Fibroblast of the aortic adventitia (primary cell): ENCODE data around the gene ZMAT2. TPM values are rescaled to one million over a fixed set of nuclear protein-coding genes. Genes with fewer than 3 reads are reported as not detected.

Experiments used
- DNase-seq: peaks from one replicate; pipeline ENCODE4 v3.0.0-alpha.2; 2010; ENCODE audit warnings: low read depth
- H3K4me3 ChIP-seq: 2 replicates; pipeline ENCODE4 v1.5.1; 2011; ENCODE audit warnings: low read depth, mild to moderate bottlenecking, control low read depth, low read length, moderate library complexity
- small RNA-seq: library from RNA; depleted of rRNA; stranded (forward); fragments of <200 nt; gene quantifications from one replicate; pipeline ENCODE3, GENCODE V24; 2012
- total RNA-seq: library from RNA; depleted of rRNA; stranded (reverse); fragments of >200 nt; gene quantifications from 2 replicates; pipeline ENCODE4 v1.2.3, GENCODE V29; 2012; ENCODE audit warnings: low replicate concordance
- TF ChIP-seq, protein P1 (sequence below): IDR thresholded peaks from 2 replicates; pipeline ENCODE4 v1.5.1; 2011; ENCODE audit warnings: mild to moderate bottlenecking, low read length, control low read depth, inconsistent platforms; ENCODE audit not compliant: insufficient read depth

The ZMAT2 gene
- total RNA-seq, 1 donor: 37.2 TPM

DNA sequence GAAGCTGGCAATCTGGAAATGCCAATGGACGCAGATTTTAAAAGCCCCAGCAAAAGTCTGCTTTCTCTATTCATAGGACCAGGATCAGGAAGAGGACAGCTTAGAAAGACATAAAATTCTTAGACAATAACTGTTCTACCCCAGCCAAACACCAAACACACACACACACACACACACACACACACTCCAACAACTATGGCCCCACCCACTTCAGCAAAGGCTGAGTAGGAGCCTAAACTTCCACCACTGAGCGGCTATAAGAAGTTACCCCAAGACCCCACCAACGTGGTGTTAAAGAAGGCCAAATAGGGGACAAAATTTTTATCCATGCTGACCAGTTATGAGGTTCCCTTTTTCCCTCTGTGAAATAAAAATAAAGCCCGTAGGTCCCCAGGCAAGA, 32.9 kb downstream of the ZMAT2 start:
- no peak for DNase-seq
- TF ChIP-seq, protein P1, sequence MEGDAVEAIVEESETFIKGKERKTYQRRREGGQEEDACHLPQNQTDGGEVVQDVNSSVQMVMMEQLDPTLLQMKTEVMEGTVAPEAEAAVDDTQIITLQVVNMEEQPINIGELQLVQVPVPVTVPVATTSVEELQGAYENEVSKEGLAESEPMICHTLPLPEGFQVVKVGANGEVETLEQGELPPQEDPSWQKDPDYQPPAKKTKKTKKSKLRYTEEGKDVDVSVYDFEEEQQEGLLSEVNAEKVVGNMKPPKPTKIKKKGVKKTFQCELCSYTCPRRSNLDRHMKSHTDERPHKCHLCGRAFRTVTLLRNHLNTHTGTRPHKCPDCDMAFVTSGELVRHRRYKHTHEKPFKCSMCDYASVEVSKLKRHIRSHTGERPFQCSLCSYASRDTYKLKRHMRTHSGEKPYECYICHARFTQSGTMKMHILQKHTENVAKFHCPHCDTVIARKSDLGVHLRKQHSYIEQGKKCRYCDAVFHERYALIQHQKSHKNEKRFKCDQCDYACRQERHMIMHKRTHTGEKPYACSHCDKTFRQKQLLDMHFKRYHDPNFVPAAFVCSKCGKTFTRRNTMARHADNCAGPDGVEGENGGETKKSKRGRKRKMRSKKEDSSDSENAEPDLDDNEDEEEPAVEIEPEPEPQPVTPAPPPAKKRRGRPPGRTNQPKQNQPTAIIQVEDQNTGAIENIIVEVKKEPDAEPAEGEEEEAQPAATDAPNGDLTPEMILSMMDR: no peak
- no peak overlapping the region for H3K4me3 ChIP-seq

DNA sequence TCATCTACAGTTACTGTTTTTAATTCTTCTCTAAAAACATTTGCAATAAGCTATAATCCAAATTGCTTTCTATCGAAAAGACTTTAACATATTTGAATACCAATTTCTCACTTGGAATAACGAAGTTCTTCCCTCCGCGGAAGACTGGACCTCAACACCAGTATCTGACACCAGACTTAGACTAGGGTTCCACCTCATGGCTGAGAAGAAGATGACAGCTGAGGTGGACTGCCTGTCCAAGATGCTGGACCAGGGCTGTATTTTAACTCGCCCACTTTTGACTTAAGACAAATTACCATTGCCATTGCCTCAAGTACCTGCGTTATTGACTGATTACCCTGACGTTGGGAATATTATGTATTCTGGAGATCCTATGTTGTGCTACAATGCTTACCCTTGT, 34.1 kb downstream of the ZMAT2 start:
- TF ChIP-seq, protein P1: peak; percentile 22
- DNase-seq: peak; percentile 15

DNA sequence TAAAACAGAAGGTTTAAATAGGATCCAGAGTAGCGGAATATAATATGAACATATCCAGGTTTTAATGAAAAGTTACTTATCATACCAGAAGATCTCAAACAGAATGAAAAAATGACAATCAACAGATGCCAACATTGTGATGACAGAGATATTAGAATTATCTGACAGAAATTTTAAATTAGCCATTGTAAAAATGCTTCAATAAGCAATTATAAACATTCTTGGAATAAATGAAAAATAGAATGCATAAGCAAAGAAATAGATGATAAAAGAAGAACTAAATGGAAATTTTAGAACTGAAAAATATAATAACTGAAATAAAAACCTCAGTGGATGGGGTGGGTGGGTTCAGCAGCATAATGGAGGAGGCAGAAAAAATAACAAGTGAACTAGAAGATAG, 37.2 kb downstream of the ZMAT2 start:
- H3K4me3 ChIP-seq: no peak overlapping the region
- TF ChIP-seq, protein P1: no peak
- no peak for DNase-seq

More for the DNA sequence above, 34.1 kb downstream of the ZMAT2 start:
- H3K4me3 ChIP-seq: no peak overlapping the region

DNA sequence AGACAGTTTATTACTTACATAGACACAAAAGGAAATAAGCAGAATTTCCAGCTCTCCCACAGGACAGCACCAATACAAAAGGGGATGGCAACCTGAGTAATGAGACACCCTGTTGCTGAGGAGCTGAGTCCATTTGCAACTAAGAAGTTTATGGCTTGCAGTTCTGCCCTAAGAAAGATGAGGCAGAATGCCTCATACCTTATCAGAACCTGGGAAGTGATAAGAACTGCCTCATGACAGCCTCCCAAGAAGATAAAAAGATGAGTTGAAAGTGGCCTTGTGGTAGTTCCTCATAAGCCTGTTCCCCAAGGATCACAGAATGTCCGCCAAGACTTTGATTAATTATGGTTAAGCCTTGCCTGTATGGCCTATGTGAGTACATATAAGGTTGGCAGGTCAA, 41.7 kb downstream of the ZMAT2 start:
- no peak overlapping the region for H3K4me3 ChIP-seq
- TF ChIP-seq, protein P1: no peak
- DNase-seq: no peak

DNA sequence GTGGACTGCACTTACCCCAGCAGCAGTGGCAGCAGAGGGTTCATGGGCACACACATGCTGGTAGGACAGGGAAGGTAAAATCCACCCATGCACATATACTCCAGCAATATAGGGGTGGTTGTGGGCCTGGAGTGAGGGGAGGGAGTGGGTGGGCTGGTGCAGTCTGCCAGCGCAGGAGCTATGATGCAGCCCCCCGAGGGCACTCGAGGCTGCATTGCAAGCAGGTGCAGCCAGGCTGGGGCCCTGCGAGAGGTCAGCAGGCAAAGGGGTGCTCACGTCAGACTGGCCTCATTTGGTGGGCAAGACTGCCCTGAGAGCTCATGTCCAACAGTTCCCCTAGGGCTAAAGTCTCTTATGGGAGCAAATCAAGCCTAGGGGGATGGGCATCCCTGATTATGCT, 53.3 kb downstream of the ZMAT2 start:
- TF ChIP-seq, protein P1: no peak
- H3K4me3 ChIP-seq: no peak overlapping the region
- DNase-seq: no peak

Small RNA genes lying within 50 kb of the gene (small RNA-seq; reads per million reads assigned to genes)
- 39.2 reads per million, percentile 96 among the genes with 10 or more reads in this experiment for gene VTRNA1-1
- gene VTRNA1-2: 47.9 reads per million, percentile 97 among the genes with 10 or more reads in this experiment
- 3.4 reads per million, percentile 83 among the genes with 10 or more reads in this experiment for gene VTRNA1-3

Other genes with a start within 250 kb of the ZMAT2 start
- 0.74 and 4.7 TPM in 2 replicates for gene EIF4EBP3, start 152.8 kb upstream of the ZMAT2 start, total RNA-seq
- 29.3 and 29.6 TPM in 2 replicates for gene SRA1, start 143.0 kb upstream of the ZMAT2 start, total RNA-seq
- 16.1 and 17.5 TPM in 2 replicates for gene APBB3, start 135.8 kb upstream of the ZMAT2 start, total RNA-seq
- gene SLC35A4, start 135.6 kb upstream of the ZMAT2 start, total RNA-seq: 17.0 and 28.0 TPM in 2 replicates
- 0.36 and 4.4 TPM in 2 replicates for gene CD14, start 67.3 kb upstream of the ZMAT2 start, total RNA-seq
- gene TMCO6, start 61.0 kb upstream of the ZMAT2 start, total RNA-seq: 21.1 and 295 TPM in 2 replicates
- gene NDUFA2, start 52.8 kb upstream of the ZMAT2 start, total RNA-seq: 32.9 and 40.6 TPM in 2 replicates
- 84.2 and 183 TPM in 2 replicates for gene IK, start 52.6 kb upstream of the ZMAT2 start, total RNA-seq
- gene WDR55, start 35.5 kb upstream of the ZMAT2 start, total RNA-seq: 12.8 and 21.9 TPM in 2 replicates
- gene DND1, start 26.9 kb upstream of the ZMAT2 start, total RNA-seq: 0.18 TPM in 1 of 2 replicates, not detected in the other
- gene HARS1, start 9.1 kb upstream of the ZMAT2 start, total RNA-seq: 52.2 and 62.9 TPM in 2 replicates
- 22.7 and 39.0 TPM in 2 replicates for gene HARS2, start 9.0 kb upstream of the ZMAT2 start, total RNA-seq
- 0.09 TPM in 1 of 2 replicates, not detected in the other for gene PCDHA1, start 85.7 kb downstream of the ZMAT2 start, total RNA-seq
- gene PCDHA2, start 94.4 kb downstream of the ZMAT2 start, total RNA-seq: 0.09 and 0.16 TPM in 2 replicates
- gene PCDHA3, start 100.6 kb downstream of the ZMAT2 start, total RNA-seq: 0.27 and 0.49 TPM in 2 replicates
- 0.09 and 1.1 TPM in 2 replicates for gene PCDHA4, start 106.6 kb downstream of the ZMAT2 start, total RNA-seq
- gene PCDHA5, start 121.2 kb downstream of the ZMAT2 start, total RNA-seq: 0.08 and 0.09 TPM in 2 replicates
- gene PCDHA6, start 127.5 kb downstream of the ZMAT2 start, total RNA-seq: 0.27 and 1.3 TPM in 2 replicates
- 0.18 and 0.41 TPM in 2 replicates for gene PCDHA7, start 133.8 kb downstream of the ZMAT2 start, total RNA-seq
- 0.09 and 0.25 TPM in 2 replicates for gene PCDHA8, start 140.7 kb downstream of the ZMAT2 start, total RNA-seq
- gene PCDHA9, start 147.9 kb downstream of the ZMAT2 start, total RNA-seq: under 0.01 and 0.49 TPM in 2 replicates
- under 0.01 and 0.09 TPM in 2 replicates for gene PCDHA10, start 155.4 kb downstream of the ZMAT2 start, total RNA-seq
- 0.08 and 0.09 TPM in 2 replicates for gene PCDHA11, start 168.5 kb downstream of the ZMAT2 start, total RNA-seq
- gene PCDHA12, start 174.9 kb downstream of the ZMAT2 start, total RNA-seq: 0.09 and 0.33 TPM in 2 replicates
- 0.08 TPM in 1 of 2 replicates, not detected in the other for gene PCDHA13, start 181.7 kb downstream of the ZMAT2 start, total RNA-seq
- gene PCDHAC1, start 225.9 kb downstream of the ZMAT2 start, total RNA-seq: 0.16 TPM in 1 of 2 replicates, not detected in the other